NOMO-1 treated with DMSO at 0.1 percent for 48 hours (cell line): Measurements from ENCODE around the gene ACSM2A.
"Not testable (repeated sequence)": the region's sequence is repeated elsewhere in the genome, so short reads cannot be mapped to it uniquely, and the experiment has no call there.

Experiments used
- DNase-seq: peaks from one replicate; lab custom pipeline; 2025; ENCODE audit not compliant: unreplicated experiment; lab: John Stamatoyannopoulos, UW

The ACSM2A gene, protein sequence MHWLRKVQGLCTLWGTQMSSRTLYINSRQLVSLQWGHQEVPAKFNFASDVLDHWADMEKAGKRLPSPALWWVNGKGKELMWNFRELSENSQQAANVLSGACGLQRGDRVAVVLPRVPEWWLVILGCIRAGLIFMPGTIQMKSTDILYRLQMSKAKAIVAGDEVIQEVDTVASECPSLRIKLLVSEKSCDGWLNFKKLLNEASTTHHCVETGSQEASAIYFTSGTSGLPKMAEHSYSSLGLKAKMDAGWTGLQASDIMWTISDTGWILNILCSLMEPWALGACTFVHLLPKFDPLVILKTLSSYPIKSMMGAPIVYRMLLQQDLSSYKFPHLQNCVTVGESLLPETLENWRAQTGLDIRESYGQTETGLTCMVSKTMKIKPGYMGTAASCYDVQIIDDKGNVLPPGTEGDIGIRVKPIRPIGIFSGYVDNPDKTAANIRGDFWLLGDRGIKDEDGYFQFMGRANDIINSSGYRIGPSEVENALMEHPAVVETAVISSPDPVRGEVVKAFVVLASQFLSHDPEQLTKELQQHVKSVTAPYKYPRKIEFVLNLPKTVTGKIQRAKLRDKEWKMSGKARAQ

GRCh38 chr16:20451364-20451763 lies at the start of gene ACSM2A:
Gene ACSM2A (plus strand): TSS chr16:20451521. CDS start chr16:20460115, 8,594 bp downstream.
- DNase-seq = not testable (repeated sequence)

- no peak for DNase-seq
These were observed 48.7 kb upstream of the ACSM2A start for GRCh38 chr16:20402651-20403050.

GRCh38 chr16:20404637-20405036 lies 46.7 kb upstream of the ACSM2A start, which contains the start of gene PDILT:
Gene PDILT (minus strand): TSS chr16:20404737. CDS start chr16:20399300, 5,437 bp downstream.
- DNase-seq = no peak

- peak; percentile 62 for DNase-seq
These were observed 41.8 kb upstream of the ACSM2A start, which contains the start of gene ACSM5 for GRCh38 chr16:20409398-20410120. Gene ACSM5 (plus strand): TSS chr16:20409534. CDS start chr16:20411485, 1,951 bp downstream.

DNA sequence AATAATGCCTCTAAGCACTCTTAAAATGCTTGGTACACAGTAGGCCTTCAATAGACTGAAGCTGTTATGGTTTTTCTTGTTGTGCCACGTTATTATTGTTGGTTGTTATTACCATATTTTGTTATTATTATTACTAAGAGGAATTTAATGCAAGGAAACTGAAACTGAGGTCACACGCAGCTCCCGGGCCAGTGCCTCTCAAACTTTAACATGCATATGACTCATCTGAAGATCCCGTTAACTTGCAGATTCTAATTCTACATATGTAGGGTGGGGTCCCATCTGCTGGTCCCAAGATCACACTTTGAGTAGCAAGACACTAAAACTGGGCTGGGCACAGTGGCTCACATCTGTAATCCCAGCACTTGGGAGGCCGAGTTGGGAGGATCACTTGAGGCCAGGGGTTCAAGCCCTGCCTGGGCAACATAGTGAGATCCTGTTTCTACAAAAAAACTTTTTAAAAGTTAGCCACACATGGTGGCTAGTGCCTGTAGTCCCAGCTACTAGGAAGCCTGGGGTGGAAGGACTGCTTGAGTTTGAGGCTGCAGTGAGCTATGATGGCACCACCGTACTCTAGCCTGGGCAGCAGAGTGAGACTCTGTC lies 41.1 kb upstream of the ACSM2A start:
- DNase-seq = peak; percentile 62

GRCh38 chr16:20411055-20411454 lies 40.3 kb upstream of the ACSM2A start:
- no peak for DNase-seq

GRCh38 chr16:20415541-20415940 lies 35.8 kb upstream of the ACSM2A start:
- no peak for DNase-seq

GRCh38 chr16:20419093-20419492 lies 32.2 kb upstream of the ACSM2A start:
- DNase-seq = not testable (repeated sequence)

DNA sequence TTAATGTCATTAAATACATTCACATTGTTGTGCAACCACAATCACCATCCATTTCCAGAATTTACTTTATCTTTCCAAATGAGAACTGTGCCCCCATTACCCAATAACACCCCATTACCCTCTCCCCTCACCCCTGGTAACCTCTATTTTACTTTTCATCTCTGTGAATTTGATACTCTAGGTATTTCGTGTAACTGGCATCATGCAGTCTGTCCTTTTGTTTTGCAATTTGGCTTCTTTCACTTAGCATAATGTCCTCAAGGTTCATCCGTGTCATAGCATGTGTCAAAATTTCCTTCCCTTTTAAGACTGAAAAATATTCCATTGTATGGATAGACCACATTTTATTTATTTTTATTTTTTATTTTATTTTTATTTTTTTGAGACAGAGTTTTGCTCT lies 29.6 kb upstream of the ACSM2A start:
- not testable (repeated sequence) for DNase-seq

GRCh38 chr16:20423772-20424128 lies 27.6 kb upstream of the ACSM2A start:
- DNase-seq = not testable (repeated sequence)

DNA sequence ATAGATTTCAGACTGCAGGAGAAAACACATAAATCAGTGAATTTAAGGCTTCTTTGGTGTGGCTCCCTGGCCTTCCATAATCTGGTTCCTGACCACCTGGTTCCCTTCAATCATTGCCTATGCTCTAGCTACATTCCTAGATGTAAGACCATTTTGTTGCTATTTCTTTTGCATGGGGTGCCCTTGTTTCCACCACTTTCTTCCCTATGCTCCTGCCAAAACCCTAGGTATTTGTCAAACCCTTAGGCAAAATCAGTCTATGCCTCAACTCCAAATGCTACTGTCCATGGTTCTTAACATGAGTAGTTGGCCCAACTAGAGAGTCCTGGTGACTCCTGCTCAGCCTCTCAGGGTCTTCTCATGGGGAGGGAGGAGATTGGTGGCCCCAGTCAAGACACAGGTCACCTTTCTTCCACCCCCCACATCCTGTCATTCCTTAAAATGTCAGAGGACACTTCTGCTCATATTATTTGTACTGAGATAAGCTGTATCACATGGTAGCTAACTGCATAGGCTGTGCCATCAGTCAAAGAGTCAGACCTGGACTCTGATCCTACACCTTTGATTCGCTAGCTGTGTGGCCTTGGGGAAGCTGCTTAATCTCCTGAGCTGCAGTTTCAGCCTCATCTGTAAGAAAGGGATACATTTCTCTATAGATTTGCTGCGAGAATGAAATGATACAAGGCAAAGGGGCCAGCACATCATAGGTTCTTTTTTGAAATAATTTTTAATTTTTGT lies 27.0 kb upstream of the ACSM2A start:
- DNase-seq = no peak

- not testable (repeated sequence) for DNase-seq
These were observed 23.9 kb upstream of the ACSM2A start for GRCh38 chr16:20427401-20427797.

DNA sequence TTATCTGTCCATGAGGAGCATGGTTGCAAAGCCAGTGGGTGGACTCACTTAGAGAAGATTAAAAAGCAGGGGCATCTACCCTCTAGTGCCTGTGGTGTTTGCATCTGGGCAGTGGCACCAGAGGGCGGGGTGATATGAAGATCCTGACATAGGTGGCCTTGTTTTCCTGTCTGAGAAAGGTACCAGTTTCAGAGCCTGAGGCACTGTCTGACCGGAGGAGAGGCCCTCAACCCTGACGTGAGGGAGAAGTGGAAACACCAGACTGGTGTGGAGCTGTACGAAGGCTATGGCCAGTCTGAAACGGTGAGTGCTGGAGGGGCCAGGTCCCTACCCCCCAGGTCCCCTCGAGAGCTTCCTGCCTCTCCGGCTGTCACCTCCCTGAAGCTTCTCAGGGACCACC lies 21.8 kb upstream of the ACSM2A start:
- not testable (repeated sequence) for DNase-seq

GRCh38 chr16:20430480-20430879 lies 20.8 kb upstream of the ACSM2A start:
- not testable (repeated sequence) for DNase-seq

DNA sequence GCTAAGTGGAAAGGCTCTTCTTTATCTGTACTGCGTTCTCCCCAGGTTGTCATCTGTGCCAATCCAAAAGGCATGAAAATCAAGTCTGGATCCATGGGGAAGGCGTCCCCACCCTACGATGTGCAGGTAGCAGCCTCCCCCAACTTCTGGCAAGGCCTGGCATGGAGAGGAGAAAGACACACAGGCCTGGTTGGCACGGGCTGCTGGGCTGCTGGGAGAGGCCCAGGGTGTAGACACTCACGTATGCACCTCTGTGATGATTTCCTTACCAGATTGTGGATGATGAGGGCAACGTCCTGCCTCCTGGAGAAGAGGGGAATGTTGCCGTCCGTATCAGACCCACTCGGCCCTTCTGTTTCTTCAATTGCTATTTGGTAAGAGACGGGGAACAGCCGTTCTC lies 20.4 kb upstream of the ACSM2A start:
- no peak for DNase-seq

DNA sequence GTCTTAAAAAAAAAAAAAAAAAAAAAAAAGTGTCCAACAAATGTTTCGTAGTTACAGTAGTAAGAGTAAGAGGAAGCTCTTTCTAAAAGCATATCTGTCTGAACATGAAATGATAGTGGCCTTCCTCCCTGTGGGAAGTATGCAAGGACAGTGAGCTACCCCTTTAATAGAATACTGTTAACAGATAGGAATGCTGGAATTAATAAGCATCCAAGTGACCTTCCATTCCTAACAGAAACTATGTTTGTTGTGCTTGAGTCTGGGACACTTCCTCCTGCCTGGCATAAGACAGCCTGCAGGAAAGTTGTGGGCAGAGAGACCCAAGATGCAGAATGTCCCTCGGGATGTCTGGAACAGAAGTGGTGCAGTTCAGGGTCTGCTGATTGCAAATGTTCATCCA lies 12.4 kb upstream of the ACSM2A start:
- not testable (repeated sequence) for DNase-seq

- not testable (repeated sequence) for DNase-seq
These were observed 11.5 kb upstream of the ACSM2A start for GRCh38 chr16:20439820-20440231.

DNA sequence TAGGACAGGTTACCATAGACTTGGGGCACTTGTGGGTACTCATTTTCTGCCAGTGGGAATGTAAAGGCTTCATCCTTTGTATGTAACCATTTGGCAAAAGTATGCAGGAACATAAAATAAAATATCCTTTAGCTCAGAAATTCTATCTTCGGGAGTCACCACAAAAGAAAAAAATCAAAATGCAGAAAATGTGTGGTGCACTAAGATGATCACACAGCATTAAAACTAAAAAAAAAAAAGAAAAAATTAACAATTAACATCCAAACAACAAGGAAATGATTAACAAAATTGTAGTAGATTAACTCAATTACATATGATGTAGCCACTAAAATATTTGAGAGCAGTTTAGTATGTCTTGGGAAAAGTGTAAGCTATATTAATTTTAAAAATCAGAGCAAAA lies 10.6 kb upstream of the ACSM2A start:
- not testable (repeated sequence) for DNase-seq

GRCh38 chr16:20441191-20441590 lies 10.1 kb upstream of the ACSM2A start:
- no peak for DNase-seq

DNA sequence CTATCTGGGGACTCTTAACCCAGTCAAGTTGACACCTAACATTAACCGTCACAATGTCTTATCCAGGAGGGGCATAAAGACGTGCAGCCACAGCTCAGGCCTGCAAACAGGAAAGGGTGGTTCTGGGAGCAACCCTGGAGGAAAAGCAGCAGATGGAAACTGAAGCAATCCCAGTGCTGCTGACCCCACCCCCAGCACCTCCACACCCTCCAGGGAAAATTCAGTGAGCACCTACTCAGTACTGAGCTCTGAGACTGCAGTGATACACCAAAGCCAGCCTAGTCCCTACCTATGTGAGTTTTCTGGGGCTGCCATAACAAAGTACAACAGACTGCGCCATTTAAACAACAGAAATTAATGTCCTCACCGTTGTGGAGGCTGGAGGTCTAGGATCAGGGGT lies 9.5 kb upstream of the ACSM2A start:
- not testable (repeated sequence) for DNase-seq
